H9 (cell line): Measurements from ENCODE around the gene DENND1A. TPM values are rescaled to one million over a fixed set of nuclear protein-coding genes. Genes with fewer than 3 reads are reported as not detected.

Source experiments
- DNase-seq: peaks from one replicate; pipeline ENCODE4 v3.0.0-alpha.2; 2017
- H2AFZ ChIP-seq: one replicate; pipeline ENCODE4 v1.6.1; 2013; ENCODE audit warnings: mild to moderate bottlenecking, low read length, control low read depth, moderate library complexity
- H2AK5ac ChIP-seq: 2 replicates; pipeline ENCODE4 v1.6.1; 2013; ENCODE audit warnings: low read length, control low read depth, mixed read lengths; ENCODE audit not compliant: insufficient read length
- H2BK120ac ChIP-seq: one replicate; pipeline ENCODE4 v1.6.1; 2013; ENCODE audit warnings: low read depth, mild to moderate bottlenecking, low read length, control low read depth, inconsistent platforms; ENCODE audit not compliant: poor library complexity, severe bottlenecking
- H2BK12ac ChIP-seq: 2 replicates; pipeline ENCODE4 v1.6.1; 2013; ENCODE audit warnings: low read length, control low read depth, mixed read lengths, low read depth; ENCODE audit not compliant: insufficient read length
- H2BK15ac ChIP-seq: 2 replicates; pipeline ENCODE4 v1.6.1; 2013; ENCODE audit warnings: low read depth, low read length, control low read depth
- H2BK20ac ChIP-seq: one replicate; pipeline ENCODE4 v1.6.1; 2013; ENCODE audit warnings: low read depth, mild to moderate bottlenecking, low read length, control low read depth, inconsistent platforms; ENCODE audit not compliant: poor library complexity, severe bottlenecking
- H2BK5ac ChIP-seq: 2 replicates; pipeline ENCODE4 v1.6.1; 2013; ENCODE audit warnings: low read length, control low read depth, mixed read lengths; ENCODE audit not compliant: insufficient read length
- H3K14ac ChIP-seq: 2 replicates; pipeline ENCODE4 v1.6.1; 2013; ENCODE audit warnings: low read length, control low read depth; ENCODE audit not compliant: insufficient read depth
- H3K18ac ChIP-seq: 2 replicates; pipeline ENCODE4 v1.6.1; 2013; ENCODE audit warnings: low read depth, mild to moderate bottlenecking, mixed read lengths, low read length, control low read depth; ENCODE audit not compliant: insufficient read length
- H3K23ac ChIP-seq: 2 replicates; pipeline ENCODE4 v1.6.1; 2013; ENCODE audit warnings: low read length, control low read depth, mixed read lengths, low read depth; ENCODE audit not compliant: insufficient read length
- H3K23me2 ChIP-seq: 2 replicates; pipeline ENCODE4 v1.6.1; 2013; ENCODE audit warnings: low read depth, mild to moderate bottlenecking, mixed read lengths, low read length, control low read depth; ENCODE audit not compliant: insufficient read length, poor library complexity, severe bottlenecking
- H3K27ac ChIP-seq: 2 replicates; pipeline ENCODE4 v1.5.1; 2013; ENCODE audit warnings: low read length, control low read depth, mixed read lengths, low read depth; ENCODE audit not compliant: insufficient read length
- H3K27me3 ChIP-seq: 2 replicates; pipeline ENCODE4 v1.6.1; 2013; ENCODE audit warnings: low read length, control low read depth, inconsistent platforms; ENCODE audit not compliant: insufficient read depth
- H3K4ac ChIP-seq: 2 replicates; pipeline ENCODE4 v1.6.1; 2013; ENCODE audit warnings: low read depth, mild to moderate bottlenecking, control low read depth, inconsistent platforms, low read length, moderate library complexity
- H3K4me1 ChIP-seq: 2 replicates; pipeline ENCODE4 v1.6.1; 2013; ENCODE audit warnings: low read length, control low read depth, inconsistent platforms; ENCODE audit not compliant: insufficient read depth
- H3K4me2 ChIP-seq: 2 replicates; pipeline ENCODE4 v1.6.1; 2013; ENCODE audit warnings: low read length, control low read depth, mixed read lengths; ENCODE audit not compliant: insufficient read length, insufficient read depth
- H3K56ac ChIP-seq: 2 replicates; pipeline ENCODE4 v1.6.1; 2013; ENCODE audit warnings: low read depth, mild to moderate bottlenecking, mixed read lengths, low read length, control low read depth; ENCODE audit not compliant: insufficient read length
- H3K79me1 ChIP-seq: 2 replicates; pipeline ENCODE4 v1.6.1; 2013; ENCODE audit warnings: low read depth, mild to moderate bottlenecking, moderate library complexity, low read length, control low read depth, inconsistent platforms; ENCODE audit not compliant: insufficient read depth, poor library complexity, severe bottlenecking
- H3K79me2 ChIP-seq: 2 replicates; pipeline ENCODE4 v1.6.1; 2013; ENCODE audit warnings: low read length, control low read depth, inconsistent platforms; ENCODE audit not compliant: insufficient read depth
- H3K9ac ChIP-seq: 2 replicates; pipeline ENCODE4 v1.6.1; 2013; ENCODE audit warnings: low read length, control low read depth, mixed read lengths; ENCODE audit not compliant: insufficient read length; ENCODE audit errors: extremely low read depth
- H3K9me3 ChIP-seq: one replicate; pipeline ENCODE4 v1.6.1; 2013; ENCODE audit warnings: low read depth, low read length, inconsistent platforms; ENCODE audit not compliant: control insufficient read depth
- H3T11ph ChIP-seq: one replicate; pipeline ENCODE4 v1.6.1; 2013; ENCODE audit warnings: mild to moderate bottlenecking, low read length, control low read depth, inconsistent platforms
- H4K20me1 ChIP-seq: one replicate; pipeline ENCODE4 v1.6.1; 2013; ENCODE audit not compliant: control insufficient read depth, insufficient read length, insufficient read depth
- H4K5ac ChIP-seq: 2 replicates; pipeline ENCODE4 v1.6.1; 2013; ENCODE audit warnings: low read depth, mild to moderate bottlenecking, mixed read lengths, low read length, control low read depth; ENCODE audit not compliant: insufficient read length
- H4K8ac ChIP-seq: replicated peaks from 2 replicates; pipeline ENCODE4 v1.6.1; 2013; ENCODE audit warnings: low read length, control low read depth, mixed read lengths, low read depth; ENCODE audit not compliant: insufficient read length
- H4K91ac ChIP-seq: 2 replicates; pipeline ENCODE4 v1.6.1; 2013; ENCODE audit warnings: low read depth, mild to moderate bottlenecking, moderate library complexity, mixed read lengths, low read length, control low read depth; ENCODE audit not compliant: insufficient read length
- H3K27ac Mint-ChIP-seq, 3 experiments: 2 replicates in 2 of 3; 3 replicates in 1 of 3; pipeline ENCODE4 v1.8.0; 2020 to 2021; ENCODE audit warnings: mixed read lengths in 3 of 3, mild to moderate bottlenecking in 1 of 3, moderate library complexity in 1 of 3
- H3K27me3 Mint-ChIP-seq: 2 replicates; pipeline ENCODE4 v1.8.0; 2021; ENCODE audit warnings: low read depth, mild to moderate bottlenecking, moderate library complexity, mixed read lengths
- H3K36me3 Mint-ChIP-seq, 3 experiments: 2 replicates in 2 of 3; 3 replicates in 1 of 3; pipeline ENCODE4 v1.8.0; 2020 to 2021; ENCODE audit warnings: low read depth in 3 of 3, mixed read lengths in 3 of 3; ENCODE audit not compliant: insufficient read depth in 1 of 3
- H3K4me1 Mint-ChIP-seq, 2 experiments: 2 replicates each; pipeline ENCODE4 v1.8.0; 2020; ENCODE audit warnings: mixed read lengths in 2 of 2
- H3K4me3 Mint-ChIP-seq, 2 experiments: 2 replicates in 1 of 2; 3 replicates in 1 of 2; pipeline ENCODE4 v1.8.0; 2020 to 2021; ENCODE audit warnings: mild to moderate bottlenecking in 2 of 2, mixed read lengths in 2 of 2, moderate library complexity in 1 of 2
- H3K9me3 Mint-ChIP-seq, 2 experiments: 2 replicates in 1 of 2; 3 replicates in 1 of 2; pipeline ENCODE4 v1.8.0; 2020; ENCODE audit warnings: mild to moderate bottlenecking in 2 of 2, mixed read lengths in 2 of 2, moderate library complexity in 1 of 2
- WGBS: extraction: QIAGEN DNeasy Blood & Tissue Kit; methylation state at CpG from one replicate; pipeline ENCODE4 v1.1.7; 2013; ENCODE audit warnings: missing lambda C conversion rate, low lambda C conversion rate, mixed read lengths; ENCODE audit not compliant: insufficient read length; ENCODE audit errors: extremely low coverage; 5-methylcytosine and 5-hydroxymethylcytosine counted together
- total RNA-seq: library from RNA; stranded (reverse); gene quantifications from 2 replicates; pipeline ENCODE4 v1.2.1, GENCODE V29; 2021
- TF ChIP-seq, protein P1 (sequence below): fragments of 200-600 bp; sonication (generic); conservative IDR thresholded peaks from 3 replicates; pipeline ENCODE4 v1.8.0; 2021; ENCODE audit warnings: antibody characterized with exemption, mild to moderate bottlenecking

Gene DENND1A
- total RNA-seq, 1 experiment from 2014 or later = 20.4 TPM

DNA sequence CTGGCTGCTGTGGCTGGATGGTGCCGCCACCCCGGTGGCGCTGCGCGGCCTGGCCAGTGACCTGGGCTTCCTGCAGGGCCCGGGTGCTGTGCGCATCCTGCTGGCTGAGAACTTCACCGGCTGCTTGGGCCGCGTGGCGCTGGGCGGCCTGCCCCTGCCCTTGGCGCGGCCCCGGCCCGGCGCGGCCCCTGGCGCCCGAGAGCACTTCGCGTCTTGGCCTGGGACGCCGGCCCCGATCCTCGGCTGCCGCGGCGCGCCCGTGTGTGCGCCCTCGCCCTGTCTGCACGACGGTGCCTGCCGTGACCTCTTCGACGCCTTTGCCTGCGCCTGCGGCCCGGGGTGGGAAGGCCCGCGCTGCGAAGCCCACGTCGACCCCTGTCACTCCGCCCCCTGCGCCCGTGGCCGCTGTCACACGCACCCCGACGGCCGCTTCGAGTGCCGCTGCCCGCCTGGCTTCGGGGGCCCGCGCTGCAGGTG lies 556.4 kb downstream of the DENND1A start:
- no peaks in the 10 kb centered on the region for H3K9me3 ChIP-seq
- Mint-ChIP-seq H3K36me3 (peaks cover 0 to 30% (median 2%) of the 10 kb centered on the region in 3 experiments; a peak in 4 of 7 replicates), H3K27ac (no peak overlapping the region; a peak in 1 of 7 replicates), H3K27me3 (peaks cover 21% of the 10 kb centered on the region), H3K9me3 (no peaks in the 10 kb centered on the region; a peak in 1 of 5 replicates), H3K4me1 (peaks cover 22 to 32% of the 10 kb centered on the region in 2 experiments), H3K4me3 (no peak overlapping the region)
- H2BK20ac ChIP-seq = no peak overlapping the region
- no peaks in the 10 kb centered on the region for H3K23me2 ChIP-seq
- H3K27me3 ChIP-seq = no peaks in the 10 kb centered on the region; the same call in 1 of the 2 replicates
- no peak overlapping the region for H3K9ac ChIP-seq
- H3K18ac ChIP-seq = no peak overlapping the region
- no peak overlapping the region for H2AK5ac ChIP-seq
- H3K4me1 ChIP-seq = no peaks in the 10 kb centered on the region
- no peak overlapping the region for H3K4me2 ChIP-seq
- H3K4ac ChIP-seq = no peak overlapping the region
- TF ChIP-seq, protein P1, sequence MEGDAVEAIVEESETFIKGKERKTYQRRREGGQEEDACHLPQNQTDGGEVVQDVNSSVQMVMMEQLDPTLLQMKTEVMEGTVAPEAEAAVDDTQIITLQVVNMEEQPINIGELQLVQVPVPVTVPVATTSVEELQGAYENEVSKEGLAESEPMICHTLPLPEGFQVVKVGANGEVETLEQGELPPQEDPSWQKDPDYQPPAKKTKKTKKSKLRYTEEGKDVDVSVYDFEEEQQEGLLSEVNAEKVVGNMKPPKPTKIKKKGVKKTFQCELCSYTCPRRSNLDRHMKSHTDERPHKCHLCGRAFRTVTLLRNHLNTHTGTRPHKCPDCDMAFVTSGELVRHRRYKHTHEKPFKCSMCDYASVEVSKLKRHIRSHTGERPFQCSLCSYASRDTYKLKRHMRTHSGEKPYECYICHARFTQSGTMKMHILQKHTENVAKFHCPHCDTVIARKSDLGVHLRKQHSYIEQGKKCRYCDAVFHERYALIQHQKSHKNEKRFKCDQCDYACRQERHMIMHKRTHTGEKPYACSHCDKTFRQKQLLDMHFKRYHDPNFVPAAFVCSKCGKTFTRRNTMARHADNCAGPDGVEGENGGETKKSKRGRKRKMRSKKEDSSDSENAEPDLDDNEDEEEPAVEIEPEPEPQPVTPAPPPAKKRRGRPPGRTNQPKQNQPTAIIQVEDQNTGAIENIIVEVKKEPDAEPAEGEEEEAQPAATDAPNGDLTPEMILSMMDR = no peak
- H3K79me2 ChIP-seq = no peaks in the 10 kb centered on the region
- no peak overlapping the region for H2BK120ac ChIP-seq
- H3K14ac ChIP-seq = no peak overlapping the region; the same call in 1 of the 2 replicates
- no peak overlapping the region for H3K23ac ChIP-seq
- H2BK5ac ChIP-seq = no peak overlapping the region
- no CpG with 5 or more reads among the region's 60 CpGs for WGBS
- H3K27ac ChIP-seq = no peak overlapping the region
- no peaks in the 10 kb centered on the region for H3K79me1 ChIP-seq
- no peak overlapping the region for H2BK12ac ChIP-seq
- no peak overlapping the region for H2AFZ ChIP-seq
- H3K56ac ChIP-seq = no peak overlapping the region
- no peaks in the 10 kb centered on the region for H4K20me1 ChIP-seq
- no peak for DNase-seq
- no peak overlapping the region for H4K91ac ChIP-seq
- H4K8ac ChIP-seq = no peak overlapping the region
- H2BK15ac ChIP-seq = no peak overlapping the region
- no peak overlapping the region for H4K5ac ChIP-seq
- H3T11ph ChIP-seq = no peak overlapping the region
